ENCODE data around the gene TSHZ1.

Gene TSHZ1

GRCh38 chr18:75207310-75208154 lies 3.1 kb upstream of the TSHZ1 start:
- H3K4me3 ChIP-seq (ENCODE audit: low read depth, low read length): peak overlapping the region; percentile 83
- no peak for TF ChIP-seq CTCF (conservative IDR thresholded peaks at IDR 0.05; ENCODE audit: low read depth, low read length)
- DNase-seq (ENCODE audit: low read depth): peak; percentile 45

- DNase-seq (ENCODE audit: low read depth): peak; percentile 67
- no peak for TF ChIP-seq CTCF (conservative IDR thresholded peaks at IDR 0.05; ENCODE audit: low read depth, low read length)
- H3K4me3 ChIP-seq (ENCODE audit: low read depth, low read length): peak overlapping the region; percentile 83
Measured at GRCh38 chr18:75208155-75208835, 2.3 kb upstream of the TSHZ1 start.

GRCh38 chr18:75208836-75209128 lies 1.8 kb upstream of the TSHZ1 start:
- DNase-seq (ENCODE audit: low read depth): no peak
- H3K4me3 ChIP-seq (ENCODE audit: low read depth, low read length): peak overlapping the region; percentile 83
- TF ChIP-seq CTCF (conservative IDR thresholded peaks at IDR 0.05; ENCODE audit: low read depth, low read length): no peak

- peak; percentile 77 for DNase-seq (ENCODE audit: low read depth)
- peak within 1 kb of the TSS; percentile 83 for H3K4me3 ChIP-seq (ENCODE audit: low read depth, low read length)
- TF ChIP-seq CTCF (conservative IDR thresholded peaks at IDR 0.05; ENCODE audit: low read depth, low read length): no peak
Measured at GRCh38 chr18:75209129-75209950, 1.3 kb upstream of the TSHZ1 start, which contains the start of gene PTGR3. Gene PTGR3 (minus strand): TSS chr18:75209139. CDS start chr18:75209058, 81 bp downstream.

GRCh38 chr18:75209951-75210258 lies 692 bp upstream of the TSHZ1 start:
- TF ChIP-seq CTCF (conservative IDR thresholded peaks at IDR 0.05; ENCODE audit: low read depth, low read length): no peak
- peak overlapping the region; percentile 83 for H3K4me3 ChIP-seq (ENCODE audit: low read depth, low read length)
- no peak for DNase-seq (ENCODE audit: low read depth)

GRCh38 chr18:75211002-75211621 lies 515 bp downstream of the TSHZ1 start:
- peak; percentile 28 for DNase-seq (ENCODE audit: low read depth)
- peak overlapping the region; percentile 74 for H3K4me3 ChIP-seq (ENCODE audit: low read depth, low read length)
- no peak for TF ChIP-seq CTCF (conservative IDR thresholded peaks at IDR 0.05; ENCODE audit: low read depth, low read length)

Measured in choroid plexus epithelial cell (primary cell).